GM19023 (cell line): ENCODE measurements around the gene MAN2B2.
"Not testable (repeated sequence)": the region's sequence is repeated elsewhere in the genome, so short reads cannot be mapped to it uniquely, and the experiment has no call there.

Experiments
- ATAC-seq: cut with Tn5 transposase; IDR thresholded peaks from one replicate; pipeline ENCODE4 v1.9.1; 2021; ENCODE audit warnings: mild to moderate bottlenecking, moderate library complexity; ENCODE audit not compliant: unreplicated experiment

The MAN2B2 gene

DNA sequence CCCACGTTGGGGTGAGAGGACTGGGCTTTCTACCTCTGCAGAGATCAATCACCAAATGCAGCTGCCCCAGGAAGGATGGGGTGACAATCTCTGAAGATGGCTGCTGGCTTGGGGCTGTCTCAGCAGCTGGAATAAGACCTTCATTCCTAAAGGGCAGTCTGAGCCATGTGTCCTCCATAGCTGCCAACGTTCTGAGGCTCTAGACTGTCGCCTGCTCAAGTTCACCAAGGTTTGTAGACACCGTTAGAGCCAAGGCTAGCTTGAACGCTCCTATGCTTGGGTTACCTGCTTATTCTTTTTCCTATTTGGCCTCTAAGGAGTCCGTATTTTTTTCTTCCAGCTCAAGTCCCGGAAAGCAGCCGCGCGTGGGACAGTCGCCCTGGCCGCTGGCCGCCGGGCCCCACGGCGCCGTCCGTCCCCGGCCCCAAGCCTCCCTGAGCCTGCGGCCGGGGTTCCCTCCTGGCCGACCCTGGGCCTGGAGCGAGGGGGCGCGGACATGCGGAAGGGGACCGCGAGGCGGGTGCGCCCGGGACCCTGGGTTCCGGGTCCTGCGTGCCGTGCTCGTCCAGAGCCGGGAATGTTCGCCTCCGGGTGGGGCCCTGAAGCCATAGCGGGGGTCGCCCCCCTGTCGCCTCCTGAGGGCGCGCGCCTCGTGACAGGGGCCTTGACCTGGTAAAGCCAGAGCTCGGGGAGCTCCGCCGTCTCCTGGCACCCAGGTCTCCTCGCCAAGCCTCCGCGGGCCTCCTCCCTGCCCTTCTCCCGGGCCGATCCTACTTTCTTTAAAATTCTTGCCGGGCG lies 88.8 kb downstream of the MAN2B2 start:
- no peak for ATAC-seq

GRCh38 chr4:6665320-6665654 lies 90.3 kb downstream of the MAN2B2 start:
- no peak for ATAC-seq

DNA sequence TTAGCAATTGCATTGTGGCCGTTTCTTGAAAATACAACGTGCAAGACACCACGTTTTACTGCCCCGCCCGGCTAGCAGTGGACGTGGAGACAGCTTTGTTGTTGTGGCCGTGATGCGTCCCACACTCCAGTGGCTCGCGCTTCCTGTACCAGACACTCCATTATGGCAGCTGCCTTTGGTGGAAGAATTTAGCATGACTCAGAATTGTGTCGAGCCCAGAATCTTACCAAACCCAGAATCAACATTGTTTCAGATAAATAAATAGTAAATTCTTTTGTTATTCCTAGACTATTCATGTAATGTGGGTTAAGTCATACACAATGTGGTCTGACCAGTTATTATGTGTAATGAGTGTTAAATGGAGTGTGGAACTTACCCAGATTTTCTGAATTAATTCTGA lies 93.4 kb downstream of the MAN2B2 start:
- no peak for ATAC-seq

DNA sequence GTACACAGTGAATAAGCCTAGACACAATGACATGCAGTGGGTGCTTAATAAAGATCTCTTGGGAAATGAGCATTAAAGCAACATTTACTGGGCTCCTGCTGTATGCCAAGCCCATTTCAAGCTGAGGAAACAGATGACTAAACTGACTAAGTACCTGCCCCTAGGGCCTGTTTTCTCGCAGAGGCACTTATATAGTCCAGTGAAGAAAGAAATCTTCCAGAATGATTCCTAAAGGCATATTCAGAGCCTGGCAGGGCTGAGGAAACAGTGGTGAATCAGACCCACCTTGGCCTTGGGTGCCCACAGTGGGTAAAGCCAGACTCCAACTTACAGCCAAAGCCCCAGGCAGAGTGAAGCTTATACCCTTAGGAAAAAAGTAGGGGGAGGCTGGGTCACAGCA lies 96.7 kb downstream of the MAN2B2 start:
- no peak for ATAC-seq

DNA sequence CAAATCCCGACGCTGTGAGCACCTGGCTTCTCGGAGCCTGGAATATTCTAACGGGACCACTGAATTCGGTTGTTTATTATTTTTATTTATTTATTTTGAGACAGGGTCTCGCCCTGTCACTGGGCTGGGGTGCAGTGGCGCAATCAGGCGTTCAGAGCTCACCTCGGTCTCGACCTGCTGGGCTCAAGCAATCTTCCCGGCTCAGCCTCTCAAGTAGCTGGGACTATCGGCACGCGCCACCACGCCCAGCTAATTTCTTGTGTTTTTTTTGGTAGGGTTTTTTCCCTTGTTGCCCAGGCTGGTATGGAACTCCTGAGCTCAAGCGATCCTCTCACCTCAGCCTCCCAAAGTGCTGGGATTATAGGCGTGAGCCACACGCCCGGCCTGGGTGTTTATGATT lies 97.1 kb downstream of the MAN2B2 start:
- no peak for ATAC-seq

DNA sequence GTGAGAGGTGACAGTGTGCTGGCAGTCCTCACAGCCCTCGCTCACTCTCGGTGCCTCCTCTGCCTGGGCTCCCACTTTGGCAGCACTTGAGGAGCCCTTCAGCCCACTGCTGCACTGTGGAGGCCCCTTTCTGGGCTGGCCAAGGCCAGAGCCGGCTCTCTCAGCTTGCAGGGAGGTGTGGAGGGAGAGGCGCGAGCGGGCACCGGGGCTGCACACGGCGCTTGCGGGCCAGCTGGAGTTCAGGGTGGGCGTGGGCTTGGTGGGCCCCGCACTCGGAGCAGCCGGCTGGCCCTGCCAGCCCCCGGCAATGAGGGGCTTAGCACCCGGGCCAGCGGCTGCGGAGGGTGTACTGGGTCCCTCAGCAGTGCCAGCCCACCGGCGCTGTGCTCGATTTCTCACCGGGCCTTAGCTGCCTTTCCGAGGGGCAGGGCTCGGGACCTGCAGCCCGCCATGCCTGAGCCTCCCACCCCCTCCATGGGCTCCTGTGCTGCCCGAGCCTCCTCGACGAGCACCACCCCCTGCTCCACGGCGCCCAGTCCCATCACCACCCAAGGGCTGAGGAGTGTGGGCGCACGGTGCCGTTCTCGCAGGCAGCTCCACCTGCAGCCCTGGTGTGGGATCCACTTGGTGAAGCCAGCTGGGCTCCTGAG lies 97.7 kb downstream of the MAN2B2 start:
- ATAC-seq, result not testable (repeated sequence)
